DMS 273 (cell line): Measurements from ENCODE around the gene WASHC4.
A peak's percentile ranks its signal among the peaks of the same experiment; 100 is the strongest.
"Not testable (repeated sequence)": the region's sequence is repeated elsewhere in the genome, so short reads cannot be mapped to it uniquely, and the experiment has no call there.

Source experiments
- DNase-seq: peaks from one replicate; lab custom pipeline; 2025; ENCODE audit not compliant: unreplicated experiment; lab: John Stamatoyannopoulos, UW

WASHC4 gene

DNA sequence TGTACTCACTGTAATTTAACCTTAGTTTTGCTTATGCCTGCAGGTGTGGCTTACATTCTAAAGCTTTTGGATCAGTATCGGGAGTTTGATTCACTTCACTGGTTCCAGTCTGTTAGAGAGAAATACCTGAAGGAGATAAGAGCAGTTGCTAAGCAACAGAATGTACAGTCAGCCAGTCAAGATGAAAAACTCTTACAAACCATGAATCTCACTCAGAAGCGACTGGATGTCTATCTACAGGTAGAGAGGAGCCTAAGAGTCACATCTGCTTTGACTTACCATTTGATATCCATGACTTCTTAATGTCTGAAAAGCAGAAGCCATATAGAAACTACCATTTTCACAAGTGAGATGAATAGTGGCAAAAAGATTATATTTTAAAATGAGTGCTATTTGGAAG lies 56.5 kb downstream of the WASHC4 start:
- no peak for DNase-seq

DNA sequence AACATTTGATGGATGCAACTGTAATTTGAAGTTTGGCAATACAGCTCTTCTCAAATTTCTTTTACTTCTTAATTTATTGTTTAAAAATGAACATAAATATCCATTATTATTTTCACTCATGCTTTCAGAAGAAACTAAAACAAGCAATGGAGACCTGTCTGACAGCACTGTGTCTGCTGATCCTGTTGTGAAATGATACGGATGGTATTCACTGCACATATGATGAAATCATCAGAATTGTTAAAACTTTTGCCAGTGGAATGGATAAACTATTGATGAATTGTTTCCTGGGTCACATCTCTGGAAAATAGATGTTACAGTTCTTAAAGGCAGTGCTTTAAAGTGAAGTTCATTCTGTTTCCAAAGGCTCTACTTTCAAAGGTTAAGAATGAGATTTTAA lies 59.2 kb downstream of the WASHC4 start:
- DNase-seq = no peak

DNA sequence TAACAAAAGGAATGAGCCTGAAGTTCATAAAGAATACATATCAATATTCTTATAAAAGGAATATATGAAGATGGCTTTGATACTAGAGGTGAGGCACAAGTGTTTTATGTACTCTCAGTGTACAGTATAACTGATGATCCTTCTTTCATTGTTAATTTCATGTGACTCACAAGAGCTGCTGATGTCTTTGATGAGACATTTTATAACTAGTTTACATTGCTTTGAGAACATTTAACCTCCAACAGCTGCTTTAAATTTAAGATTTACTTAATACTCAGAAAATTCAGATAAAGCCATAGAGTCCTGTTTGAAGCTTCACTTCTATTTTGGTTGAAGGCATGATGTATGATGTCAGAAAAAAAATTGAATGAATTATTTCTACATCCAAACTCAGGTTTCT lies 59.8 kb downstream of the WASHC4 start:
- no peak for DNase-seq

DNA sequence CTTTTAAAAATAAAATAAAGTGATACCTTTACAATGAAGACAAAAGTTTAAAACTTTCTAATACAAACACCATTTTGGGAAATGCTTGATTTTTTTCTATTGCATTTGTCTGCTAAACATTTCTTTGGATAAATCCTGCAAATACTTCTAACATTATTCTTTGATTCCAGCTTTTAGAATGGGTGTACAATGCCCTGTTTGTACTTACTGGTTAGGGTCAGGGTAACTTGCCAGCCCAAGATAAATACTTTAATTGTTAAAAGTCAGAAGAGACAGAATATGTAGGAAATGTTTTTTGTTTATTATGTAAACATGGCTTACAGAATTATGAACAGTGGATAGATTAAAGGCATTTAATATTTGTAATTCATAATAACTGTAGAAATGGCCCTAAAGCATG lies 60.5 kb downstream of the WASHC4 start:
- DNase-seq = no peak

DNA sequence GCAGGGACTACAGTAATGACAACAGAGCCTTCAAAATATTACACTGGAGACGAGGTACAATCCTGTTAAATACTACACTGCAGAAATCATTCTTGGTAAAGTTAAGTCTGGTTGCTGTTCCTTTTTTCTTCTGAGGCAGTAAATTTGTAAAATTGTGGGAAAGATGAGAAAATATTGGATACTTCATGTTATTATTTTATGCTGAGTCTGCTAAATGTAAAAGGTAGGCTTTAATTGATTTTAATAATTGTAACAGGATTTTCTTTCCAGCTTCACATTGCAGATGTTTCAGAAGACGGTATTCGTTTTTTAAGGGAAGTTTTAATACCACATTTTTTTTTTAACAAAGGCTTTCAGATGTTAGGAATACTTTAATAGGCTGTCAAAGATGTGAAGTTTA lies 62.6 kb downstream of the WASHC4 start:
- no peak for DNase-seq

DNA sequence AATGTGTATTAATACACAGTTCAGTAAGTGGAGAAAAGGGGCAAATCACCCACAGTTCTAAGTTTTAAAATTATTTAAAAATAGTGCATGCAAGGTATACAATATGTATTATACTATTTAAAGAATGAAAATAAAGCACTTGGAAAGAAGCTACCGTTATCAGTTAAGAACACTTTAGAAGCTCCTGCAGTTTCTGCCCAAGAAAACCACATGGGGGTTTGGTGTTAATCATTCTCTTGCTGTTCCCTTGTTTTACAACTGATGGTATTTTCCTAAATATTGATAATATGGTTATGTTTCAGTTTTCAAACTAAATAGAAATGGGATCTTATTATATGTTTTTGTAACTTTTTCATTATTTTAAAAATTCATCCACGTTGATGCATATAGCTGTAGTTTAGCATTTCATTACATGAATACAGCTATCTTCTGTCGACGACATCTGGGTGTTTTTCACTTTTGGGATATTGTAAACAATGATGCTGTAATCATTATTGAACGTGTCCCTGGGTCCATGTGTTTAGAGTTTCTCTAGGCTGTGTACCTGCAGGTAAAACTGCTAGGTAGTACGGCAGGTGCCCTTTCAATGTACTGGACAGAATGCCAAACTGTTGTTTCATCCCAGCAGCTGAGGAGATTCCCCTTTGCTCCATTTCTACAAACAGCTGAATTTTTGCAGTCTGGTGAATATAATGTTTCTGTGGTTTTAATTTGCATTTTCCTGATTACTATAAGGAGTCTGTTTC lies 64.3 kb downstream of the WASHC4 start:
- no peak for DNase-seq

DNA sequence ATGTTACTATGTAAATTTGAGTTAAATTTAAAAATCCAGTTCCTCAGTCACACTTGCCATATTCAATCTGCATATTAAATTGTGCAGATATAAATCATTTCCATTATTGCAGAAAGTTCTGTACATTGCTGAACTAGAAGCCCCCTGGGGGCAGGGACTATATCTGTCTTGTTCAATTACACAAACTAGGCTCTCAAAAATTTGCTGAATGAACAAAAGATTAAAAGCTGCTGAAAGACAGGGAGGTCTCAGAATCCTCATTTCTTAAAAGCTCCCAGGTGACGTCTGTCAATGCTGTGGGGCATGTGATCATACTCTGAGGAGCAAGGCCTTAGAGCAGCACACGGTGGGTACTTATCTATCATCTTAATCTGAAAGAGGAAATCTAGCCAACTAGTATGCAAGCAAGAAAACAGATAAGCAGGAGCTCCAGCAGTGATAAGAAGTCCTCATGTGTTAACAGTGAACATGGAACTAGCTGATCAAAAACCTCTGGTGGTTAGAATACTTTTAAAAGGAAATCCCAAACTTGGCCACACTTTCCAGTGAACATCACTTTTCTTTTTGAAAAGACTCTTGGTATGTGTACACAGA lies 68.0 kb downstream of the WASHC4 start:
- no peak for DNase-seq

DNA sequence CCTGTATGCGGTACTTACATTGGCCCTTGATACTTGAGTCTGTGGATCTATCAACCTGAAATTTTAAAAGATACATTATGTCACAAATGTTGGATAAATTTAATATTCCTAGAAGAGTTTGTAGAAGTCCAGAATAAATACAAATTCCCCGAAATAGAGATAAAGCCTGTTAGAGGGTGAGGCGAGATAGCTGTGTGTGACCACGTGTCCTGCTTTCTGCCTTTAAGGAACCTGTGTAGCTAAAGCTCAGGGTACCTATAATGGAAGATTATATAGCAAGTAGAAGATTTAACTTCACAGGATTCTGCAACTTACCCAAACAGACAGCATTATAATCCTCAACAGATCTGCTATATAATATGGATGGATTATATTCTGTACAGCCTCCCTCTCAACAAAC lies 69.7 kb downstream of the WASHC4 start:
- DNase-seq = no peak

DNA sequence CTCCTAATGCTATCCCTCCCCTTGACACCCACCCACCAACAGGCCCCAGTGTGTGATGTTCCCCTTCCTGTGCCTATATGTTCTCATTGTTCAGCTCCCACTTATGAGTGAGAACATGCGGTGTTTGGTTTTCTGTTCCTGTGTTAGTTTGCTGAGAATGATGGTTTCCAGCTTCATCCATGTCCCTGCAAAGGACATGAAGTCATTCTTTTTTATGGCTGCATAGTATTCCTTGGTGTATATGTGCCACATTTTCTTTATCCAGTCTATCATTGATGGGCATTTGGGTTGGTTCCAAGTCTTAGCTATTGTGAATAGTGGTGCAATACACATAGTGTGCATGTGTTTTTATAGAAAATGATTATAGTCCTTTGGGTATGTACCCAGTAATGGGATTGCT lies 71.6 kb downstream of the WASHC4 start:
- not testable (repeated sequence) for DNase-seq

DNA sequence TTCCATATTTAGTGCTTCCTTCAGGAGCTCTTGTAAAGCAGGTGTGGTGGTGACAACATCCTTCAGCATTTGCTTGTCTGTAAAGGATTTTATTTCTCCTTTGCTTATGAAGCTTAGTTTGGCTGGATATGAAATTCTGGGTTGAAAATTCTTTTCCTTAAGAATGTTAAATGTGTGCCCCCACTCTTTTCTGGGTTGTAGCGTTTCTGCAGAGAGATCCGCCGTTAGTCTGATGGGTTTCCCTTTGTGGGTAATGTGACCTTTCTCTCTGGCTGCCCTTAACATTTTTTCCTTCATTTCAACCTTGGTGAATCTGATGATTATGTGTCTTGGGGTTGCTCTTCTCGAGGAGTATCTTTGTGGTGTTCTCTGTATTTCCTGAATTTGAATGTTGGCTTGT lies 75.9 kb downstream of the WASHC4 start:
- DNase-seq = not testable (repeated sequence)

DNA sequence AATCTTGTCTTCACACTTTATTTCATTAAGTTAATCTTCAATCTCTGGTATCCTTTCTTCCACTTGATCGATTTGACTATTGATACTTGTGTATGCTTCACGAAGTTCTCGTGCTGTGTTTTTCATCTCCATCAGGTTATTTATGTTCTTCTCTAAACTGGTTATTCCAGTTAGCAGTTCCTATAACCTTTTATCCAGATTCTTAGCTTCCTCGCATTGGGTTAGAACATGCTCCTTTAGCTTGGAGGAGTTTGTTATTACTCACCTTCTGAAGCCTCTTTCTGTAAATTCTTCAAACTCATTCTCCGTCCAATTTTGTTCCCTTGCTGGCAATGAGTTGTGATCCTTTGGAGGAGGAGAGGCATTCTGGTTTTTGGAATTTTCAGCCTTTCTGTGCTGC lies 76.4 kb downstream of the WASHC4 start:
- DNase-seq = not testable (repeated sequence)

DNA sequence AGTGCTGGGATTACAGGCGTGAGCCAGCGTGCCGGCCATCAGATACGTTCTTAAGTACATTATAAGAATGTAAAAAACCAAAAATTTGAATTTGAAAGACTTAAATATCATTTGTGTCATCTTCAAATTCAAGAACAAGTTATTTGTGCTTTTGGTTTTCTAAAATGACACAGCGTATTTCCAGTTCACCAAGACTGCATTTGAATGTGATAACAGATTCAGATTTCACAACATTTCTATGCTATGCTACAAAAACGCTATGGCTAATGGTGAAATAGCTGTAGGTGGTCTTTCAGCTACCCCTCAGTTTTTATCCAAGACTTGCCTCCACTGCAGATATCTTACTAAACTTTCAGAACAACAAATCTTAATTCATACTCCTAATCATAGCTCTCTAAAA lies 81.8 kb downstream of the WASHC4 start:
- no peak for DNase-seq

DNA sequence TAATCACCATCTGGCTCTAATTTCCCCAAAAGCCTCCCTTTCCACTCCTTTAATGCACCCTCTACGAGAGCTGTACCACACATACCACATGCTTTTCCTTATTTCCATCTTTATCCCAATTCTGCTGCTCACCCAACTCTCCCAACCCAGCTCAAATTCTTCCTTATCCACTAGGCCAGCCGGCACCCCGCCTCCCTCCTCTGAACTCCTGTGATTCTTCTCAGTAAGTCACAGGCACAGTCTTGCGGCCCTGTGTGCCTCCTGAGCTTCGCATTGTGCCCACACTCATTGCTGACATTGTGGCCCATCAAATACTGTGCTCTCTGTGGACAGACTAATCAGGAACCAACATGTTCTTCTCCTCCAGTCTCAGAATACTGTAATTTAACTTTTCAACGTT lies 83.0 kb downstream of the WASHC4 start:
- DNase-seq = no peak

DNA sequence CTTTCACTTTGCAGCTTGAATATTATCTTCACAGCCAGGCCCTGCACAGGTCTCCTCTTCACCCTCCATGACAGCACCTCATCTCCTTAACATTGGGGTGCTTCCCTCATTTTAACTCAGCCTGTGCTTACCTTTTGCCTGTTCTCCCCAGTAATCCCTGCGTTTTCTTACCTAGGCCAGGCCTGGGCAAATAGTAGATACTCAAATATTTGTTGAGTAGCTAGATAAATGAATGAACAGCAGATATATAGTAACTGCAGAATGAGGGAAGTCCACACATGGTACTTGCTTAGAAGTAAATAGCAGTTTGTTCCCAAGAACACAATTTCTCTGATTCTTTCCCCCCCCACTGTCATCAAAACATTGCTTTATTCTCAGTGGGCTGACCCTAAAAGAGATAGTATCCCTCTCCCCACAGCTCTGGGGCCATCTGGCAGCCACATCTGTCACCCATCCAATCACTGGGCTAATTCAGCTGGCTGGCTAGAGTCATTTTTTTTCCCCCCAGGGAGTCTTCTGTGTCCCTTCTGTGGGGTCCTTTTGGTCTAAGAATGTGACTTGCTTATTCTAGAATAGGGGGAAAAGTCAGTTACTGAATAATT lies 85.2 kb downstream of the WASHC4 start:
- DNase-seq = peak; percentile 54

DNA sequence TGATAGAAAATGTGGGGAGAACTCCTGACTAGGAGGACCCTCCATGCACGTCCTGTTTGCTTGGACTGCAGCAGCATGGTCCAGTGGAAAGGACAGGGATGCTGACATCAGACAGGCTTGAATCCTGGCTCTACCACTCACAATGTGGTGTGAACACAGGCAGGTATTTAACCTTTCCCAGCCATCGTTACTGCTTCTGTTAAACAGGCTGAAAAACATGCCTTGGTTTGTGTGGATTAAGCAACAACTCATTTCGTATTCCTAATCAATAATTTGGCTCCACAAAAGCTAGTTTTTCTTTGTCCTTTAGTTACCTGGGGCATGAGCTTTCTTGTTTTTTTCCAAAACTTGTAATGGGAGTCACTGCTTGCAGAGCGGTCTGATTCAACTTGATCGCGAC lies 87.4 kb downstream of the WASHC4 start:
- DNase-seq = no peak

DNA sequence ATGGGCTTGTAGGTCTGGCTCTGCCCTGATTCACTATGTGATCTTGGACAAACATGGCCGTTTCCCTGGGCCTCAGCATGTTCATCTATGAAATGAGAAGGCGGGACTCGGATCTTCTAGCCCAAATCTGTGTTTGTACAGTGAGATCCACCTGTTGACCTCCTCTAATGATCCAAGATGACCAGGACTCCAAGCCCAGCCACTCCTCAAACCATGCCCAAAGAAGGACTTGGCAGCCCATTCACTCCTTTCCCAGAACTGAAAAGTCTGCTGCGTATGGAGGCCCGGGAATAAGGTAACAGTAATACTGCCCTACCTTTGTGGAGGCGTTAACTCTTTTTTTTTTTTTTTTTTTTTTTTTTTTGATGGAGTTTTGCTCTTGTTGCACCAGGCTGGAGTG lies 88.6 kb downstream of the WASHC4 start:
- no peak for DNase-seq

DNA sequence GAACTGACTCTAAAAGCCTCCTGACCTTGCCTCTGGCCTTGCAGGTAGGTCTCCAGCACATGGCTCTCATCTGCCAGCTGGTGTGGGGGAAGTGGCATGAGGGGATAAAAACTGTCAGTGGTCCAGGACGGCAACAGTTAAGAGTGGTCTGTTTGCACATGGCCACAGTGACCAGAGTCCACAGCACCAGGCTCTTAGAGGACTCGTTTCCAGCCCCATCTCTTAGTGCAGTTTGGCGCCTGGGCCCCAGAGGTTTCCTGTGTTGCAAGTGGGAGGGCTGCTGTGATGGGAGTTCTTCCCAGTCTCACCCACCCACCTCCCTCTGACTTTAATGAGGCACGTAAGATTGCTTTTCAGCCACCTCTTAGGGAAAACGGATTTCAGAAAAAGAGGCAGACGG lies 91.4 kb downstream of the WASHC4 start:
- no peak for DNase-seq

DNA sequence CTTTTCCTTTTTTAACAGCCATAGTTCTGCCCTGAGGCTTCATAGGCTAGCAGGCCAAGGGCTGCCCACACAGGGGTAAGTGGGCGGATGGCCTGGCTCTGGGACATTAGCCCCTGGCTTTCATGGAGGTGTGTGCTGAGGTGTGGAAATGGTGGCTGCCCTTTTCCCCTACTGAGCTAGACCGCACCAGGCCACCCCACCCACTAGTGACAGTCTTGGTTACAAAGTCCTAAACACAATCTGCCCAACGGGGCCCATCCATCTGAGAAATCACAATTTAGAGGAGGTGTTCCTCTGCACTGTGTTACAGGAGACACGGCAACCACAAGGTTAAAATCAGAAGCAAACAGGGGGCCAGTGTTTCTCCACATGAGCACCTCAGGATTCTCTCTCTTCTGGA lies 92.9 kb downstream of the WASHC4 start:
- no peak for DNase-seq

DNA sequence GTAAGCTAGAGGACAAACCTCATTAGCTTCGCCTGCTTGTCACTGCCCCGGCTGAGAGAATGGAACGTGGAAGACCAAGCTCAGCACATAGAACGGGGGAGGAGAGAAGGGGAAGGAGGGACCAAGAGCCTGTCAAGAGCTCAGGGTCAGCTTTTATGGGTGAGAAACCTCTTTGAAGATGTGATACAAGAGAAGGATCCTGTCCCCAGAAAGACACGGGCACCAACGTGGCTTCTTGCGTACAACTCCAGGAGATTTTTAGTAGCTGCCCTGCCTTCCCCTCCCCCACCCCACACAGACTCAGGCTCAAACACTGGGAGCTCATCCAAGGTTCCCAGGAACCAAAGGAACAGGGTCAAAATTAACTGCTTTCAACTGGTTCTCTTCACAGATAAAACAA lies 93.8 kb downstream of the WASHC4 start:
- no peak for DNase-seq

DNA sequence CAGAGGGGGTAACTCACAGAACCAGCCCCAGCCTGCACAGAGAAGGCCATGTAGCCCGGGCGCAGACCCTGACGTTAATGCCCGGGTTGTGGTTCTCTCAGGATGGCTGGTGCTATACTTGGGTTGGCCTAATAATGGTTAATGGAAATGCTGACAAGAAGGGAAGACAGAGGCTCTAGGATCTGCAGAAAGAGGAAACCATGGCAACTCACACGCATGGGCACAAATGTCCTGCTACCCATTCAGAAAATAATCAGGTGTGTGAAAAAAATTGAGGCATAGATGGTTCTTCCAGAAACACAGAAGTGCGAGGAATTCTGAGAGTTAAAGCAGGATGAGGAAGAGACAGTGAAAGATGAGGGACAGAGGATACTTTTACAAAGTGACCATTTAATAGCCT lies 94.7 kb downstream of the WASHC4 start:
- no peak for DNase-seq

DNA sequence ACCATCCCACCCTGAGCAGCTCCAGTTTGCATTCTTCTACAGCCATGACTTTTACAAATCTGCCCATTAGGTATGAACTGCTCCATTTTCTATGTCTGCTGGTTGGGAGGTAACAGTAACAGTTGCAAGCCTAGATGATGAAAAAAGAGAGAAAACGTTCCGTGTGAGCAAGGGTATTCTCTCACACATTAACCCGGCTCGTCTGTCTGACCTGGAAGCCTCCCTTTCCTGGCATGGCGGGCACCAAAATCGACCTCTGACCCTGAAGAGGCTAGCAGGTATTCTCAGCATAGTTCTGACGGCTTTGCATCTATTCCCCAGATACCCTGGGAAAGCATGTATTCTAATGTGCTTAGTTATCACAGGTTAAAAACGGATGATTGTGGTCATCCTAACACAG lies 96.6 kb downstream of the WASHC4 start:
- DNase-seq = no peak

DNA sequence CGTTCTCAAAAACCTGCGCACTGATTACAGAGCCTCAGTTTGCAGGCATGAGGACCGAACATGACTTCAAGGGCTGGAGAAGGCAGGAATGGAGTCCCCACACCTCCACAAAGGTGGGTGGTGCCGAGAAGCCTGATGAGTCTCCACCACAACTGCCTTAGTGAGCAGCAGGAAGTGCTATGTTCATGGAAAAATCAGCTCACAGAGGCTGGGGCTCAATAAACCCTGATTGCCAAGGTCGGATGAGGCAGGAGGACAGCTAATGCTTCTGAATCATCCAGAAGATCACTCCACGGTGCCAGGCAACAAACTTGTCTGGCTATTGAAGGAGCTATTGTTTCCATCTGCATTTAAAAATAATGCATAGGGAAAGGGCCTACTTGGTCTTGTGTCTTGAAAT lies 97.4 kb downstream of the WASHC4 start:
- no peak for DNase-seq
